ACC112 (cell line): ENCODE measurements around the gene GAL3ST2.

ENCODE experiments used
- H2AFZ ChIP-seq: fragments of 200-600 bp; sonication (generic); one replicate; pipeline ENCODE4 v1.6.0; 2017; ENCODE audit warnings: antibody characterized with exemption, low read length; ENCODE audit not compliant: unreplicated experiment
- H3K27ac ChIP-seq: fragments of 200-600 bp; sonication (generic); 2 replicates; pipeline ENCODE4 v1.5.1; 2014; ENCODE audit warnings: low read depth, mild to moderate bottlenecking, antibody characterized with exemption, low read length, moderate library complexity
- H3K27me3 ChIP-seq: fragments of 200-600 bp; sonication (generic); 2 replicates; pipeline ENCODE4 v1.6.1; 2014; ENCODE audit warnings: mild to moderate bottlenecking, antibody characterized with exemption, low read length, moderate library complexity, mixed read lengths; ENCODE audit not compliant: insufficient read depth
- H3K36me3 ChIP-seq: fragments of 200-600 bp; sonication (generic); 2 replicates; pipeline ENCODE4 v1.6.1; 2016; ENCODE audit warnings: mild to moderate bottlenecking, antibody characterized with exemption, low read length, moderate library complexity, mixed read lengths; ENCODE audit not compliant: insufficient read depth
- H3K4me1 ChIP-seq: fragments of 200-600 bp; sonication (generic); one replicate; pipeline ENCODE4 v1.6.1; 2016; ENCODE audit warnings: low read length, mixed read lengths; ENCODE audit not compliant: insufficient read depth, unreplicated experiment, control insufficient read depth
- H3K4me3 ChIP-seq: fragments of 200-600 bp; sonication (generic); 2 replicates; pipeline ENCODE4 v1.5.1; 2014; ENCODE audit warnings: mild to moderate bottlenecking, low read depth, low read length
- H3K79me2 ChIP-seq: fragments of 200-600 bp; sonication (generic); one replicate; pipeline ENCODE4 v1.6.0; 2016; ENCODE audit warnings: low read length; ENCODE audit not compliant: control insufficient read depth, unreplicated experiment, insufficient read depth

GAL3ST2 gene

DNA sequence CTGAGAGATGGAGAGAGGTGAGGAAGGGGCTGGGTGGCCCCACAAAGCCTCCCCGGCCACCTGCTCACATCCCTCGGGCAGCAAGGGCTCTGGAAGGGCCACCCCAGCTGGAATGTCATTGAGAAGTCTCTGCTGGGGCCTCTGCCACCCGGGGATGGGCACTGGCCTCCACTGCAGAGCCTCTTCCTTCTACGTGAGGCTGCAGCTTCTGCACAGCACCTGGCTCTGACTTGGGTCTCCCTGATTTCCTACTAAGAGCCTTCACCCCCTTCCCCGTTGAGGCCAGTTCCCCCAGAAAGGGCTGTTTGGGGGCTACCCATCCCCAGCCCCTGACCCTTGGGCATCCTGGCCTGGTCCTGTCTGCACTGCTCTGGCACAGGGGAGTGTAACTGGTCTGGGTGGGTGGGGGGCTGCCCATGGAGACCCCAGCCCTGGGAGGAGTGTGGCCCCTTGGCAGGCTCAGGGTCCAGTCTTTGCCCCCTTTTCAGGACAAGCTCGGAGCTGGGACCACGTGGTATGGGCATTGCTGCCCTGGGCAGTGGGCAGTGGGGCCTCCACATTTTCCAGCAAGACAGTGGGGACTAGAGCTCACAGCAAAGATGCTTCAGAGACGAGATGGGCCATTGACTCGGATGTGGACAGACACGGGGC lies 76.5 kb downstream of the GAL3ST2 start:
- no peaks in the 10 kb centered on the region for H3K27me3 ChIP-seq
- no peak overlapping the region for H2AFZ ChIP-seq
- H3K4me1 ChIP-seq, result no peaks in the 10 kb centered on the region
- no peaks in the 10 kb centered on the region for H3K79me2 ChIP-seq
- H3K4me3 ChIP-seq, result no peak overlapping the region
- H3K27ac ChIP-seq, result no peak overlapping the region
- no peaks in the 10 kb centered on the region for H3K36me3 ChIP-seq
